Body of pancreas (tissue), 4 donors: Measurements from ENCODE around the gene RNF157.

Experiments
- POLR2A ChIP-seq, 3 donors: fragments of 450-650 bp; IDR thresholded peaks; one replicate each; pipeline ENCODE4 v1.6.1; 2016; ENCODE audit warnings: antibody characterized with exemption in 3 of 3, mild to moderate bottlenecking in 2 of 3
- TF ChIP-seq, protein P1 (sequence below), 7 experiments: fragments of 450-650 bp in 4 of 7; fragments of 200-600 bp in 3 of 7; sonication (generic) in 3 of 7; IDR thresholded peaks; one replicate each; pipeline ENCODE4 v1.5.1; 2016 to 2019; ENCODE audit warnings: antibody characterized with exemption in 7 of 7

DNA sequence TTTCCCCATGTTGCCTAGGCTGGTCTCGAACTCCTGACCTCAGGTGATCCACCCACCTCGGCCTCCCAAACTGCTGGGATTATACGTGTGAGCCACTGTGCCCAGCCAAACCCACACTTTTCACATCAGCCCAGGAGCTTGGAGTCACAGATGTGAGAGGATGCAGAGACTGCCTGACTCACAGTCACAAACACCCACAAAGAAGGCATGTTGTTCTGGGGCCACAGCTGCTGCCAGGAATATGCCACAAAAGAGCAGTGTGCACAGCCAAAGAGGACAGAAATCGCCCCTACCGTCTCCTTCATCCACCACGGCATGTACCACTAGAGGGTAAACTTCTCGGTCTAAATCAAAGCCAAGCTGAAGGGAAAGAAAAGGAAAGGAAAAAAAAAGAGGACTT lies 74.1 kb downstream of the RNF157 start:
- no peak for TF ChIP-seq POLR2A (IDR thresholded peaks at IDR 0.05)
- TF ChIP-seq, protein P1, sequence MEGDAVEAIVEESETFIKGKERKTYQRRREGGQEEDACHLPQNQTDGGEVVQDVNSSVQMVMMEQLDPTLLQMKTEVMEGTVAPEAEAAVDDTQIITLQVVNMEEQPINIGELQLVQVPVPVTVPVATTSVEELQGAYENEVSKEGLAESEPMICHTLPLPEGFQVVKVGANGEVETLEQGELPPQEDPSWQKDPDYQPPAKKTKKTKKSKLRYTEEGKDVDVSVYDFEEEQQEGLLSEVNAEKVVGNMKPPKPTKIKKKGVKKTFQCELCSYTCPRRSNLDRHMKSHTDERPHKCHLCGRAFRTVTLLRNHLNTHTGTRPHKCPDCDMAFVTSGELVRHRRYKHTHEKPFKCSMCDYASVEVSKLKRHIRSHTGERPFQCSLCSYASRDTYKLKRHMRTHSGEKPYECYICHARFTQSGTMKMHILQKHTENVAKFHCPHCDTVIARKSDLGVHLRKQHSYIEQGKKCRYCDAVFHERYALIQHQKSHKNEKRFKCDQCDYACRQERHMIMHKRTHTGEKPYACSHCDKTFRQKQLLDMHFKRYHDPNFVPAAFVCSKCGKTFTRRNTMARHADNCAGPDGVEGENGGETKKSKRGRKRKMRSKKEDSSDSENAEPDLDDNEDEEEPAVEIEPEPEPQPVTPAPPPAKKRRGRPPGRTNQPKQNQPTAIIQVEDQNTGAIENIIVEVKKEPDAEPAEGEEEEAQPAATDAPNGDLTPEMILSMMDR (IDR thresholded peaks at IDR 0.05) = no peak
